K562 (cell line): ENCODE measurements around the gene DUSP23. TPM values are rescaled to one million over a fixed set of nuclear protein-coding genes. Genes with fewer than 3 reads are reported as not detected.

Source experiments
- ATAC-seq: fragments of 200-7000 bp; cut with Tn5 transposase; 3 replicates; pipeline ENCODE4 v1.9.1; 2020; ENCODE audit warnings: moderate library complexity
- BruUV-seq: library from RNA; stranded (reverse); fragments of 400-500 nt; replicated peaks from 2 replicates; lab custom pipeline; 2021; lab: Mats Ljungman, UMichigan
- CTCF ChIA-PET: fragments of 300-600 bp; formaldehyde crosslinking; extraction: SDS; loops from one replicate; lab custom pipeline; 2021; ENCODE audit warnings: low intra/inter-chr PET ratio; lab: Yijun Ruan, JAX
- POLR2A ChIA-PET: fragments of 300-600, 350-650 bp; sonication (Branson Sonifier 250); formaldehyde crosslinking; extraction: SDS; loops from one replicate; lab custom pipeline; 2021; ENCODE audit warnings: antibody characterized with exemption, inconsistent platforms; lab: Yijun Ruan, JAX
- DNase-seq, 4 experiments: peaks; one replicate each; pipeline versions ENCODE4 v3.0.0 to v3.0.0-alpha.2; 2011 to 2018; ENCODE audit warnings: low spot score in 3 of 4, mixed read lengths in 3 of 4; ENCODE audit errors: extremely low read depth in 1 of 4
- FAIRE-seq: peaks from 2 replicates; lab custom pipeline; 2011; peaks lifted over from hg19 to GRCh38; lab: Jason Lieb, UNC
- H2AFZ ChIP-seq: 2 replicates; pipeline ENCODE4 v1.6.0; 2011; ENCODE audit warnings: low read depth, low read length, control low read depth, inconsistent platforms
- H3K27ac ChIP-seq: fragments of 200-600 bp; 3 replicates; pipeline ENCODE4 v1.8.0; 2011; ENCODE audit warnings: low read depth, mild to moderate bottlenecking, control low read depth, inconsistent platforms, low read length, moderate library complexity, mixed read lengths; ENCODE audit errors: extremely low read depth
- H3K27me3 ChIP-seq, 2 experiments: fragments of 300-600 bp in 1 of 2; 2 replicates in 1 of 2; 3 replicates in 1 of 2; pipeline versions ENCODE4 v1.6.0 to v1.8.0; 2011; ENCODE audit warnings: inconsistent platforms in 2 of 2, low read length in 2 of 2, mild to moderate bottlenecking in 1 of 2, mixed read lengths in 1 of 2, moderate library complexity in 1 of 2; ENCODE audit not compliant: control insufficient read depth in 2 of 2, insufficient read depth in 2 of 2
- H3K36me3 ChIP-seq: fragments of 300-600 bp; 3 replicates; pipeline ENCODE4 v1.8.0; 2011; ENCODE audit warnings: mild to moderate bottlenecking, low read length, inconsistent platforms; ENCODE audit not compliant: control insufficient read depth, insufficient read depth
- H3K4me1 ChIP-seq, 2 experiments: fragments of 200-600 bp in 1 of 2; replicated peaks in 1 of 2; 2 replicates in 1 of 2; 3 replicates in 1 of 2; pipeline versions ENCODE4 v1.5.1 to v1.8.0; 2011; ENCODE audit warnings: inconsistent platforms in 2 of 2, low read length in 2 of 2, mild to moderate bottlenecking in 1 of 2, mixed read lengths in 1 of 2, moderate library complexity in 1 of 2; ENCODE audit not compliant: control insufficient read depth in 2 of 2, insufficient read depth in 2 of 2
- H3K4me2 ChIP-seq: 2 replicates; pipeline ENCODE4 v1.6.1; 2011; ENCODE audit warnings: low read length, control low read depth, inconsistent platforms, mixed read lengths; ENCODE audit not compliant: insufficient read depth
- H3K4me3 ChIP-seq: fragments of 200-600 bp; sonication (generic), shearing (Covaris generic); 2 replicates; pipeline ENCODE4 v1.5.1; 2016; ENCODE audit warnings: control low read depth, inconsistent platforms
- H3K79me2 ChIP-seq: fragments of 200-600 bp; 3 replicates; pipeline ENCODE4 v1.8.0; 2011; ENCODE audit warnings: low read length, inconsistent platforms; ENCODE audit not compliant: control insufficient read depth, insufficient read depth
- H3K9ac ChIP-seq, 2 experiments: 2 replicates each; pipeline versions ENCODE4 v1.6.0 to v1.6.1; 2011; ENCODE audit warnings: low read depth in 2 of 2, low read length in 2 of 2, control low read depth in 1 of 2, inconsistent platforms in 1 of 2, mild to moderate bottlenecking in 1 of 2, mixed read lengths in 1 of 2; ENCODE audit not compliant: insufficient read depth in 1 of 2
- H3K9me1 ChIP-seq: one replicate; pipeline ENCODE4 v1.6.0; 2011; ENCODE audit warnings: inconsistent platforms, mild to moderate bottlenecking, low read length, moderate library complexity; ENCODE audit not compliant: control insufficient read depth, insufficient read depth
- H3K9me3 ChIP-seq: replicated peaks from 2 replicates; pipeline ENCODE4 v1.5.1; 2011; ENCODE audit warnings: low read depth, low read length, inconsistent platforms; ENCODE audit not compliant: control insufficient read depth, insufficient read depth
- H4K20me1 ChIP-seq: replicated peaks from 2 replicates; pipeline ENCODE4 v1.6.1; 2011; ENCODE audit warnings: low read length, inconsistent platforms, mixed read lengths; ENCODE audit not compliant: control insufficient read depth, insufficient read depth
- CUX1 ChIP-seq: fragments of 200-800 bp; sonication (Bioruptor generic); IDR thresholded peaks from 2 replicates; pipeline ENCODE4 v1.6.1; 2016; ENCODE audit warnings: missing genetic modification characterization, missing compliant biosample characterization
- HEY1 ChIP-seq: fragments of 250-450 bp; sonication (Bioruptor Pico); IDR thresholded peaks from 2 replicates; pipeline ENCODE4 v1.5.0; 2020; ENCODE audit warnings: mild to moderate bottlenecking, moderate library complexity, borderline replicate concordance
- KLF6 ChIP-seq: fragments of 250-450 bp; sonication (Bioruptor Pico); IDR thresholded peaks from 2 replicates; pipeline ENCODE4 v1.4.0; 2020; ENCODE audit warnings: mild to moderate bottlenecking, moderate library complexity, borderline replicate concordance
- LCOR ChIP-seq: sonication (generic); formaldehyde crosslinking; IDR thresholded peaks from 2 replicates; pipeline ENCODE4 v1.8.0; 2022; ENCODE audit warnings: mild to moderate bottlenecking, missing genetic modification reagents
- NFE2L1 ChIP-seq: fragments of 450-650 bp; IDR thresholded peaks from 2 replicates; pipeline ENCODE4 v1.6.1; 2016; ENCODE audit warnings: missing genetic modification characterization, low read depth, mild to moderate bottlenecking, missing compliant biosample characterization, moderate library complexity, borderline replicate concordance
- PKNOX1 ChIP-seq: fragments of 450-650 bp; IDR thresholded peaks from 2 replicates; pipeline ENCODE4 v1.6.1; 2016
- SRSF9 ChIP-seq: fragments of 200-400 bp; formaldehyde crosslinking; IDR thresholded peaks from 2 replicates; pipeline ENCODE4 v1.6.1; 2017; ENCODE audit warnings: low read depth, low read length, borderline replicate concordance
- SUPT5H ChIP-seq: fragments of 450-650 bp; IDR thresholded peaks from 2 replicates; pipeline ENCODE4 v1.6.1; 2016
- TCF3 ChIP-seq: sonication (generic); formaldehyde crosslinking; IDR thresholded peaks from 2 replicates; pipeline ENCODE4 v1.4.0; 2020; ENCODE audit warnings: mild to moderate bottlenecking, missing genetic modification reagents
- WHSC1 ChIP-seq: IDR thresholded peaks from one replicate; pipeline ENCODE4 v1.6.1; 2012; ENCODE audit warnings: low read length, control low read depth, inconsistent platforms
- ZNF583 ChIP-seq: fragments of 250-450 bp; sonication (Bioruptor Pico); IDR thresholded peaks from 2 replicates; pipeline ENCODE4 v1.4.0; 2020
- ZNF717 ChIP-seq: fragments of 250-450 bp; sonication (Bioruptor Pico); IDR thresholded peaks from 2 replicates; pipeline ENCODE4 v1.5.0; 2021
- in situ Hi-C: fragments of 300-500 bp; cut with MboI; formaldehyde crosslinking; loops from 4 replicates; pipeline ENCODE4 v1.15.0; 2018; ENCODE audit warnings: inconsistent platforms, mixed read lengths
- intact Hi-C: fragments of 100-400 bp; cut with micrococcal nuclease; formaldehyde crosslinking; loops from 2 replicates; pipeline ENCODE4 v1.14.2; 2022
- polyA plus RNA-seq, 8 experiments: library from polyadenylated mRNA; depleted of rRNA in 4 of 8; stranded (reverse) in 5 of 8; unstranded in 3 of 8; fragments of >200 nt; fragmentation: Nextera tagmentation in 2 of 8; fragmentation: Illumina TruSeq in 1 of 8; extraction: Ambion mirVana in 2 of 8; extraction: Trizol in 1 of 8; gene quantifications; 2 replicates each; pipeline versions ENCODE4 v1.2.1 to v1.2.3, GENCODE V29; 2011 to 2014; ENCODE audit warnings: inconsistent platforms in 1 of 8, missing spikeins in 1 of 8
- total RNA-seq, 7 experiments: library from RNA; depleted of rRNA in 6 of 7; stranded (reverse); fragments of >200 nt in 6 of 7; fragmentation: Illumina TruSeq in 2 of 7; extraction: Trizol in 2 of 7; gene quantifications; 2 replicates each; pipeline versions ENCODE4 v1.2.1 to v1.2.3, GENCODE V29; 2011 to 2021; ENCODE audit warnings: low replicate concordance in 1 of 7

DUSP23 gene
- total and polyA plus RNA-seq, 9 of the 15 experiments (the other 6 are each of a cell fraction or from before 2014, with no cell fraction given) = 1.0 to 34.8 (median 13.7) TPM

- ATAC-seq (no peak), FAIRE-seq (no peak), DNase-seq (no peak)
- Histone ChIP-seq H2AFZ (no peak overlapping the region), H3K27me3 (no peaks in the 10 kb centered on the region; a peak in 1 of 5 replicates), H3K4me3 (no peak overlapping the region), H3K9ac (no peak overlapping the region), H4K20me1 (no peaks in the 10 kb centered on the region), H3K4me1 (no peaks in the 10 kb centered on the region), H3K9me3 (no peaks in the 10 kb centered on the region), H3K9me1 (no peaks in the 10 kb centered on the region), H3K79me2 (no peaks in the 10 kb centered on the region), H3K36me3 (no peaks in the 10 kb centered on the region), H3K4me2 (no peak overlapping the region), H3K27ac (no peak overlapping the region)
- intact Hi-C loops (no loop called here), in situ Hi-C loops (no loop called here)
- ChIA-PET POLR2A (no interaction called here), CTCF (no interaction called here)
- TF ChIP-seq TCF3 = no peak
- no peak for TF ChIP-seq WHSC1
- BruUV-seq = no TSS peak
These were observed 30.1 kb upstream of the DUSP23 start for GRCh38 chr1:159750621-159751020.

GRCh38 chr1:159751031-159751430, 29.7 kb upstream of the DUSP23 start:
- Histone ChIP-seq H3K4me1 (no peaks in the 10 kb centered on the region), H3K27ac (no peak overlapping the region), H3K9me1 (no peaks in the 10 kb centered on the region), H3K4me3 (no peak overlapping the region), H4K20me1 (no peaks in the 10 kb centered on the region), H2AFZ (no peak overlapping the region), H3K9me3 (no peaks in the 10 kb centered on the region), H3K4me2 (no peak overlapping the region), H3K27me3 (no peaks in the 10 kb centered on the region; a peak in 1 of 5 replicates), H3K36me3 (no peaks in the 10 kb centered on the region), H3K79me2 (no peaks in the 10 kb centered on the region), H3K9ac (no peak overlapping the region)
- in situ Hi-C loops = no loop called here
- FAIRE-seq = no peak
- no TSS peak for BruUV-seq
- no peak for ATAC-seq
- intact Hi-C loops = no loop called here
- ChIA-PET POLR2A (no interaction called here), CTCF (no interaction called here)
- no peak for DNase-seq
- TF ChIP-seq CUX1 (CRISPR knock-in tag) (no peak), SRSF9 (no peak), SUPT5H (no peak), ZNF717 (CRISPR knock-in tag) (no peak), LCOR (CRISPR knock-in tag) (no peak), KLF6 (no peak), HEY1 (CRISPR knock-in tag) (no peak), ZNF583 (CRISPR knock-in tag) (no peak), PKNOX1 (no peak), NFE2L1 (tag) (no peak)
